ENCODE data around the gene CYP24A1.

DNA sequence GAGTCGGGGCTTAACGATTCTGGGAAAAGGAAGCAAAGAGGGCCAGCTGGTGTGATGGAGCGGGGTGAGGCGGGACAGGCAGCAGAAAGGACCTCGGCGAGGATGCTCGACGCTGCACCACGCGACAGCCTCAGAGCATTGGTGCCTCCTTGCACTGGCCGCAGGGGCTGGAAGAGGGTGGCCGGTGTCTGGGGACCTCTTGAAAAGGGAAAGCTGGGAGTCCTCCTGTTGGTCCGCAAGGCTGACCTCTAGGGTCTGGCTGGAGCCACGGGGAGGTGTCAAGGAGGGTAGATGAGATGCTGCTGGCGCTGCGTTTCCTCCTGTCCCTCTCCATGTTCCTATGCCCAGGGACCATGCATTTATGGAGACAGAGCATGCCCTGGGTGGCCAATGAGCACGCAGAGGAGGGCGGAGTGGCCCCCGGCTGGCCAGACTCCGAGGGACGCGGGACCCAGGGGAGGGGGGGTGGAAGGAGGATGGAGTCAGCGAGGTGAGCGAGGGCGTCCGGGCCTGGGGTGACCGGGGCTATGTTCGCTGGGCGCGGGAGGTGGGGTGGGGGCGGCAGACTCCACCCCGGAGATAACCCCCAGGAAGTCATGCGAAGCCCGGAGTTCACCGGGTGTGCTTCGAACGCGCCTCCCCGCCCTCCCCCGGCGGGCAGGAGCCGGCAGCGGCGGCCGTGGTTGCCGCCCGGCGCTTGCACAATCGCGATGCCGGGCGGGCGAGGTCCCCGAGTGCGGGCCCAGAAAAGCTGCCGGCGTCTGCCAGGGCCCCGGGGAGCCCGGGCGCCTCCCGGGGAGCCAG lies at the start of gene CYP24A1:
- TF ChIP-seq, protein P1, sequence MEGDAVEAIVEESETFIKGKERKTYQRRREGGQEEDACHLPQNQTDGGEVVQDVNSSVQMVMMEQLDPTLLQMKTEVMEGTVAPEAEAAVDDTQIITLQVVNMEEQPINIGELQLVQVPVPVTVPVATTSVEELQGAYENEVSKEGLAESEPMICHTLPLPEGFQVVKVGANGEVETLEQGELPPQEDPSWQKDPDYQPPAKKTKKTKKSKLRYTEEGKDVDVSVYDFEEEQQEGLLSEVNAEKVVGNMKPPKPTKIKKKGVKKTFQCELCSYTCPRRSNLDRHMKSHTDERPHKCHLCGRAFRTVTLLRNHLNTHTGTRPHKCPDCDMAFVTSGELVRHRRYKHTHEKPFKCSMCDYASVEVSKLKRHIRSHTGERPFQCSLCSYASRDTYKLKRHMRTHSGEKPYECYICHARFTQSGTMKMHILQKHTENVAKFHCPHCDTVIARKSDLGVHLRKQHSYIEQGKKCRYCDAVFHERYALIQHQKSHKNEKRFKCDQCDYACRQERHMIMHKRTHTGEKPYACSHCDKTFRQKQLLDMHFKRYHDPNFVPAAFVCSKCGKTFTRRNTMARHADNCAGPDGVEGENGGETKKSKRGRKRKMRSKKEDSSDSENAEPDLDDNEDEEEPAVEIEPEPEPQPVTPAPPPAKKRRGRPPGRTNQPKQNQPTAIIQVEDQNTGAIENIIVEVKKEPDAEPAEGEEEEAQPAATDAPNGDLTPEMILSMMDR (IDR thresholded peaks at IDR 0.05) = no peak
- no peak for TF ChIP-seq POLR2A (IDR thresholded peaks at IDR 0.05)
